SU-DHL-6 (cell line): ENCODE measurements around the gene NUDC.

Experiments
- CTCF ChIP-seq: fragments of 200-600 bp; sonication (generic); IDR thresholded peaks from one replicate; pipeline ENCODE4 v1.5.1; 2017; ENCODE audit warnings: antibody characterized with exemption, mild to moderate bottlenecking, low read length, moderate library complexity; ENCODE audit not compliant: insufficient read depth, poor library complexity, severe bottlenecking
- EZH2phosphoT487 ChIP-seq: fragments of 200-600 bp; sonication (generic), shearing (Covaris generic); conservative IDR thresholded peaks from 2 replicates; pipeline ENCODE4 v1.6.1; 2018; ENCODE audit warnings: mild to moderate bottlenecking, antibody characterized with exemption, low read length, moderate library complexity, mixed read lengths

- no peak for TF ChIP-seq CTCF
- TF ChIP-seq EZH2phosphoT487: no peak
These were observed 10.0 kb upstream of the NUDC start for GRCh38 chr1:26911399-26912146.
